H1 (cell line): Measurements from ENCODE around the gene ASB1. TPM values are rescaled to one million over a fixed set of nuclear protein-coding genes. Genes with fewer than 3 reads are reported as not detected.

Experiments
- CTCF ChIA-PET: fragments of 300-600 bp; sonication (Branson Sonifier 250); formaldehyde crosslinking; loops from one replicate; lab custom pipeline; 2021; ENCODE audit not compliant: partially characterized antibody; lab: Charles Lee
- POLR2A ChIA-PET: fragments of 300-600 bp; sonication (Branson Sonifier 250); formaldehyde crosslinking; loops from one replicate; lab custom pipeline; 2021; ENCODE audit warnings: inconsistent platforms; ENCODE audit not compliant: partially characterized antibody; lab: Charles Lee
- DNase-seq, 2 experiments: peaks; one replicate each; pipeline versions ENCODE4 v3.0.0 to v3.0.0-alpha.2; 2010 to 2022; ENCODE audit warnings: low spot score in 2 of 2, low read depth in 1 of 2, mixed read lengths in 1 of 2
- FAIRE-seq: peaks from 2 replicates; lab custom pipeline; 2011; peaks lifted over from hg19 to GRCh38; lab: Jason Lieb, UNC
- H2AFZ ChIP-seq: 2 replicates; pipeline ENCODE4 v1.8.1; 2012; ENCODE audit warnings: low read length, inconsistent platforms
- H2AK5ac ChIP-seq: 2 replicates; pipeline ENCODE4 v1.6.1; 2013; ENCODE audit warnings: low read depth, low read length
- H2BK120ac ChIP-seq: replicated peaks from 2 replicates; pipeline ENCODE3; 2013; ENCODE audit warnings: low read depth, low read length, inconsistent platforms
- H2BK12ac ChIP-seq: 2 replicates; pipeline ENCODE4 v1.6.1; 2013; ENCODE audit warnings: low read depth, low read length
- H2BK15ac ChIP-seq: 2 replicates; pipeline ENCODE4 v1.6.1; 2013; ENCODE audit warnings: low read length
- H2BK20ac ChIP-seq: 2 replicates; pipeline ENCODE4 v1.6.1; 2013; ENCODE audit warnings: low read length
- H2BK5ac ChIP-seq: 2 replicates; pipeline ENCODE4 v1.6.1; 2013; ENCODE audit warnings: low read depth, low read length
- H3K14ac ChIP-seq: 2 replicates; pipeline ENCODE4 v1.6.1; 2013; ENCODE audit warnings: inconsistent platforms; ENCODE audit not compliant: insufficient read length
- H3K18ac ChIP-seq: 2 replicates; pipeline ENCODE4 v1.6.1; 2013; ENCODE audit warnings: low read length; ENCODE audit errors: extremely low read depth
- H3K23ac ChIP-seq: 2 replicates; pipeline ENCODE4 v1.6.1; 2013; ENCODE audit warnings: inconsistent platforms; ENCODE audit not compliant: insufficient read length
- H3K23me2 ChIP-seq: 2 replicates; pipeline ENCODE4 v1.6.1; 2013; ENCODE audit warnings: low read depth, low read length
- H3K27ac ChIP-seq: 2 replicates; pipeline ENCODE4 v1.6.1; 2011; ENCODE audit warnings: low read depth, low read length, inconsistent platforms
- H3K27me3 ChIP-seq, 4 experiments: replicated peaks in 1 of 4; 1 replicate in 1 of 4; 2 replicates in 3 of 4; pipeline versions ENCODE4 v1.6.1 to v1.8.1; 2011 to 2013; ENCODE audit warnings: low read length in 3 of 4, mild to moderate bottlenecking in 3 of 4, inconsistent platforms in 2 of 4, mixed read lengths in 2 of 4, moderate library complexity in 1 of 4; ENCODE audit not compliant: control insufficient read depth in 3 of 4, insufficient read depth in 3 of 4; ENCODE audit errors: extremely low read depth in 1 of 4
- H3K36me3 ChIP-seq, 4 experiments: 2 replicates each; pipeline versions ENCODE4 v1.6.1 to v1.8.1; 2011 to 2013; ENCODE audit warnings: mild to moderate bottlenecking in 4 of 4, low read length in 3 of 4, moderate library complexity in 2 of 4, control low read depth in 1 of 4, inconsistent platforms in 1 of 4; ENCODE audit not compliant: insufficient read depth in 4 of 4, control insufficient read depth in 2 of 4
- H3K4ac ChIP-seq: replicated peaks from 2 replicates; pipeline ENCODE3; 2013; ENCODE audit warnings: low read length, low read depth, mixed read lengths, inconsistent platforms; ENCODE audit not compliant: insufficient read length
- H3K4me1 ChIP-seq, 4 experiments: replicated peaks in 1 of 4; 1 replicate in 1 of 4; 2 replicates in 3 of 4; pipeline versions ENCODE4 v1.6.1 to v1.8.1; 2011 to 2013; ENCODE audit warnings: low read length in 3 of 4, inconsistent platforms in 2 of 4, mixed read lengths in 1 of 4; ENCODE audit not compliant: insufficient read depth in 4 of 4, control insufficient read depth in 3 of 4
- H3K4me2 ChIP-seq, 2 experiments: 2 replicates each; pipeline versions ENCODE4 v1.6.1 to v1.8.1; 2011 to 2013; ENCODE audit warnings: low read depth in 2 of 2, low read length in 2 of 2, control low read depth in 1 of 2, inconsistent platforms in 1 of 2, mild to moderate bottlenecking in 1 of 2; ENCODE audit not compliant: insufficient read depth in 1 of 2
- H3K4me3 ChIP-seq, 4 experiments: fragments of 200-600, 300-600 bp in 1 of 4; sonication (generic), shearing (Covaris generic), sonication (Bioruptor Twin) in 1 of 4; 2 replicates each; pipeline versions ENCODE4 v1.5.1 to v1.8.1; 2011 to 2016; ENCODE audit warnings: low read length in 4 of 4, low read depth in 3 of 4, control low read depth in 2 of 4, inconsistent platforms in 2 of 4, mild to moderate bottlenecking in 2 of 4, mixed read lengths in 1 of 4, moderate library complexity in 1 of 4; ENCODE audit not compliant: insufficient read depth in 2 of 4; ENCODE audit errors: extremely low read depth in 1 of 4
- H3K56ac ChIP-seq: replicated peaks from 2 replicates; pipeline ENCODE3; 2013; ENCODE audit warnings: low read depth, mild to moderate bottlenecking, mixed read lengths, low read length, inconsistent platforms; ENCODE audit not compliant: insufficient read length
- H3K79me1 ChIP-seq: 2 replicates; pipeline ENCODE4 v1.6.1; 2013; ENCODE audit warnings: low read depth, low read length, control low read depth
- H3K79me2 ChIP-seq, 2 experiments: 2 replicates each; pipeline versions ENCODE4 v1.6.1 to v1.8.1; 2012 to 2013; ENCODE audit warnings: low read length in 2 of 2, mild to moderate bottlenecking in 2 of 2, inconsistent platforms in 1 of 2; ENCODE audit not compliant: insufficient read depth in 2 of 2, control insufficient read depth in 1 of 2
- H3K9ac ChIP-seq, 4 experiments: replicated peaks in 1 of 4; 1 replicate in 1 of 4; 2 replicates in 3 of 4; pipeline versions ENCODE4 v1.6.1 to v1.8.1; 2011 to 2013; ENCODE audit warnings: low read depth in 3 of 4, low read length in 3 of 4, control low read depth in 2 of 4, mild to moderate bottlenecking in 2 of 4, moderate library complexity in 2 of 4, inconsistent platforms in 1 of 4; ENCODE audit errors: extremely low read depth in 1 of 4
- H3K9me3 ChIP-seq, 2 experiments: 2 replicates each; pipeline versions ENCODE4 v1.6.1 to v1.8.1; 2012 to 2013; ENCODE audit warnings: mild to moderate bottlenecking in 2 of 2, moderate library complexity in 2 of 2, control low read depth in 1 of 2, inconsistent platforms in 1 of 2, low read depth in 1 of 2, low read length in 1 of 2, mixed read lengths in 1 of 2; ENCODE audit not compliant: insufficient read depth in 2 of 2
- H4K20me1 ChIP-seq, 2 experiments: replicated peaks in 1 of 2; 2 replicates each; pipeline versions ENCODE3 to v1.8.1; 2011 to 2013; ENCODE audit warnings: inconsistent platforms in 2 of 2, low read length in 2 of 2, mild to moderate bottlenecking in 1 of 2; ENCODE audit not compliant: insufficient read depth in 2 of 2, control insufficient read depth in 1 of 2
- H4K5ac ChIP-seq: 2 replicates; pipeline ENCODE4 v1.6.1; 2013; ENCODE audit warnings: low read length, low read depth, mixed read lengths, inconsistent platforms; ENCODE audit not compliant: insufficient read length
- H4K8ac ChIP-seq: 2 replicates; pipeline ENCODE4 v1.8.0; 2013; ENCODE audit warnings: mild to moderate bottlenecking, moderate library complexity, low read length, inconsistent platforms; ENCODE audit not compliant: insufficient read depth; ENCODE audit errors: extremely low read depth
- H4K91ac ChIP-seq: replicated peaks from 2 replicates; pipeline ENCODE3; 2013; ENCODE audit warnings: low read length, mixed read lengths, inconsistent platforms; ENCODE audit not compliant: insufficient read length
- BACH1 ChIP-seq: IDR thresholded peaks from 2 replicates; pipeline ENCODE4 v1.6.1; 2012; ENCODE audit warnings: low read length, improper control_type of control experiment
- EGR1 ChIP-seq: IDR thresholded peaks from 2 replicates; pipeline ENCODE4 v1.6.1; 2011; ENCODE audit warnings: low read depth, low read length, borderline replicate concordance
- KDM4A ChIP-seq: IDR thresholded peaks from one replicate; pipeline ENCODE4 v1.7.1; 2012; ENCODE audit warnings: low read depth, mild to moderate bottlenecking, moderate library complexity, low read length, inconsistent platforms; ENCODE audit not compliant: severe bottlenecking
- NANOG ChIP-seq: IDR thresholded peaks from 2 replicates; pipeline ENCODE4 v1.6.1; 2011; ENCODE audit warnings: low read length, low read depth, mild to moderate bottlenecking, inconsistent platforms; ENCODE audit not compliant: insufficient read depth, poor library complexity, severe bottlenecking
- POLR2AphosphoS5 ChIP-seq: IDR thresholded peaks from 2 replicates; pipeline ENCODE4 v1.6.1; 2011; ENCODE audit warnings: low read depth, low read length
- SIRT6 ChIP-seq: IDR thresholded peaks from one replicate; pipeline ENCODE4 v1.7.1; 2012; ENCODE audit warnings: low read length, inconsistent platforms
- SP1 ChIP-seq: IDR thresholded peaks from 2 replicates; pipeline ENCODE4 v1.6.1; 2011; ENCODE audit warnings: low read depth, low read length
- SUZ12 ChIP-seq: fragments of 200-600 bp; sonication (generic); IDR thresholded peaks from 2 replicates; pipeline ENCODE4 v1.6.1; 2012; ENCODE audit warnings: mild to moderate bottlenecking, inconsistent platforms, low read length, moderate library complexity, mixed read lengths
- polyA plus RNA-seq, 7 experiments: library from polyadenylated mRNA; depleted of rRNA in 3 of 7; stranded (reverse) in 5 of 7; unstranded in 2 of 7; fragments of >200 nt in 5 of 7; fragments of 200-250 nt in 2 of 7; gene quantifications; 1 replicate in 5 of 7; 2 replicates in 1 of 7; 4 replicates in 1 of 7; pipeline versions ENCODE4 v1.2.1 to v1.2.3, GENCODE V29; 2011 to 2013; ENCODE audit warnings: missing spikeins in 2 of 7, mixed read lengths in 2 of 7
- total RNA-seq: library from RNA; stranded (reverse); fragmentation: NEBNext Ultra II Directional; extraction: Animal tissue kit (Norgen Biotek cat#: 25700); gene quantifications from 2 replicates; pipeline ENCODE4 v1.2.1, GENCODE V29; 2021

ASB1 gene
- total and polyA plus RNA-seq, 2 of the 8 experiments (the other 6 are each of a cell fraction or from before 2014, with no cell fraction given): 24.1 to 36.0 TPM

- Histone ChIP-seq H3K27me3 (no peaks in the 10 kb centered on the region; a peak in 1 of 7 replicates), H4K91ac (no peak overlapping the region), H3K27ac (no peak overlapping the region), H2AFZ (no peak overlapping the region), H2BK12ac (no peak overlapping the region), H2AK5ac (no peak overlapping the region), H3K4me2 (no peak overlapping the region), H3K79me2 (no peaks in the 10 kb centered on the region), H3K23ac (no peak overlapping the region), H2BK120ac (no peak overlapping the region), H3K4me1 (peaks cover 0 to 4% (median 0%) of the 10 kb centered on the region in 4 experiments; a peak in 3 of 7 replicates), H3K79me1 (0 out of 2 replicates have a peak, but pooled peaks cover 2% of the 10 kb centered on the region), H3K14ac (no peak overlapping the region), H2BK20ac (no peak overlapping the region), H2BK15ac (no peak overlapping the region), H3K9ac (no peak overlapping the region), H3K4me3 (no peak overlapping the region), H4K20me1 (peaks cover 0 to 21% of the 10 kb centered on the region in 2 experiments), H3K23me2 (peaks cover 20% of the 10 kb centered on the region), H2BK5ac (no peak overlapping the region), H4K8ac (no peak overlapping the region), H3K4ac (no peak overlapping the region), H3K9me3 (peaks cover 11 to 17% of the 10 kb centered on the region in 2 experiments; a peak in 3 of 4 replicates), H3K18ac (no peak overlapping the region), H3K56ac (no peak overlapping the region), H3K36me3 (peaks cover 0 to 6% (median 0%) of the 10 kb centered on the region in 4 experiments; a peak in 1 of 8 replicates), H4K5ac (no peak overlapping the region)
- ChIA-PET CTCF (interaction anchor here (1.5 kb wide), 1 partner anchor 23 kb away, joined by 4 read pairs; no protein-coding TSS in a partner anchor), POLR2A (no interaction called here)
- FAIRE-seq (no peak), DNase-seq (no peak)
- TF ChIP-seq EGR1 (no peak), POLR2AphosphoS5 (no peak), SP1 (no peak), SUZ12 (no peak), SIRT6 (no peak), KDM4A (no peak), NANOG (no peak), BACH1 (no peak)
Observed at GRCh38 chr2:238489896-238490295, 63.2 kb downstream of the ASB1 start.
